ENCODE measurements around the gene IPO8.
"Not testable (repeated sequence)": the region's sequence is repeated elsewhere in the genome, so short reads cannot be mapped to it uniquely, and the experiment has no call there.

The IPO8 gene

DNA sequence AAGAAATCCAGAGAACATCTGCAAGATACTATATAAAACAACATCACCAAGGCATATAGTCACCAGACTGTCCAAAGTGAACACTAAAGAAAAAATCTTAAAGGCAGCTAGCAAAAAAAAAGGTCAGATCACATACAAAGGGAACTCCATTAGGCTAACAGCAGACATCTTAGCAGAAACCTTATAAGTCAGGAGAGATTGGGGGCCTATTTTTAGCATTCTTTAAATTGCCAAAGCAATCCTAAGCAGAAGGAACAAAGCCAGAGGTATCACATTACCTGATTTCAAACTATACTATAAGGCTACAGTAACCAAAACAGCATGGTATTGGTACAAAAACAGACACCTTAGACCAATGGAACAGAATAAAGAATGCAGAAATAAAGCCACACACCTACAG is 92.5 kb downstream of the IPO8 start:
- no peak for DNase-seq (ENCODE audit: low read depth)

DNA sequence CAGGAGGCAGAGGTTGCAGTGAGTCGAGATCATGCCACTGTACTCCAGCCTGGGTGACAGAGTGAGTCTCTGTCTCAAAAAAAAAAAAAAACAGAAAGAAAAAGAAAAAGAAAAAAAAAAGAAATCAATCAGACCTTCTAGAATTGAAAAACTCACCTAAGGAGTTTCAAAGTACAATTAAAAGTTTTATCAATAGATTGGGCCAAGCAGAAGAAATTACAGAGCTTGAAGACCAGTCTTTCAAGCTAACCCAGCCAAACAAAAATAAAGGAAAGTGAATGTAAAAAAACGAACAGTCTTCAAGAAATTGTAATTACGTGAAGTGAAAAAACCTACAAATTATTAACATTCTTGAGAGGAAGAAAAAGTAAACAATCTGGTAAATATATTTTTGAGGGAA is 93.0 kb downstream of the IPO8 start:
- no peak for DNase-seq (ENCODE audit: low read depth)

GRCh38 chr12:30599608-30600007 is 96.1 kb downstream of the IPO8 start:
- no peak for DNase-seq (ENCODE audit: low read depth)

- no peak for DNase-seq (ENCODE audit: low read depth)
Measured at GRCh38 chr12:30598889-30599288, 96.8 kb downstream of the IPO8 start.

DNA sequence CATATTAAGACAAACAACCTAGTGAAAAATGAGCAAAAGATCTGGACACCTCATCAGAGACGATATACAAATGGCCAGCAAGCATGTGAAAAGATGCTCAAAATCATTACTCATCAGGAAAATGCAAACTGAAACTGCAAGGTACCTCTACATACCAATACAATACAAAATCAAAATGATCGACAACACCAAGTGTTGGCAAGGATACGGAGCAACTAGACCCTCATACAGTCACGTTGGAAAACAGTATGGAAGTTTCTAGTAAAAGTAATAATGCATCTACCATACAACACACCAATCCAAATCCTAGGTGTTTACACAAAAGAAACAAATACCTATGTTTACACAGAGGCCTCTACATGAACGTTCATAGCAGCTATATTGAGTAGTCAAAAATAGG is 99.9 kb downstream of the IPO8 start:
- no peak for DNase-seq (ENCODE audit: low read depth)

- no peak for DNase-seq (ENCODE audit: low read depth)
Measured at GRCh38 chr12:30594509-30594908, 101.2 kb downstream of the IPO8 start.

GRCh38 chr12:30588572-30588971 is 107.1 kb downstream of the IPO8 start:
- not testable (repeated sequence) for DNase-seq (ENCODE audit: low read depth)

DNA sequence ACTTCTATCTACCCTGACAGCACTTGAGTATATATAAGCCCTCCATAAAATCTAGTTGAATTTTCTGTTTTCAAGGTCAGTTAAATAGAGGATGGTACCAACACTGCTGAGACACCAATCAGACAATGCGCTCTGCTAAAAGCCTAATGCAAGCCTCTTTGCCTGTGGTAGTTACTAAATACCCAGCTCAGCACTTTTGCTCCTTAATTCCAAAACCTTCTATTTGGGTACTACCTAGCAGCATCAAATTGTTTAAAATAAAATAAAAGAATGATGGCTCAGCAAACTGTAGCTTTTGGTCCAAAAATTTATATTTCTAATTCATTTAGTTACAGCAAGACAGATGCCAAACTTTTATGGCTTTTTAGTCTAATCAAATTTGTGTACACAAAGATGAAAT is 107.9 kb downstream of the IPO8 start:
- DNase-seq (ENCODE audit: low read depth), result no peak

DNA sequence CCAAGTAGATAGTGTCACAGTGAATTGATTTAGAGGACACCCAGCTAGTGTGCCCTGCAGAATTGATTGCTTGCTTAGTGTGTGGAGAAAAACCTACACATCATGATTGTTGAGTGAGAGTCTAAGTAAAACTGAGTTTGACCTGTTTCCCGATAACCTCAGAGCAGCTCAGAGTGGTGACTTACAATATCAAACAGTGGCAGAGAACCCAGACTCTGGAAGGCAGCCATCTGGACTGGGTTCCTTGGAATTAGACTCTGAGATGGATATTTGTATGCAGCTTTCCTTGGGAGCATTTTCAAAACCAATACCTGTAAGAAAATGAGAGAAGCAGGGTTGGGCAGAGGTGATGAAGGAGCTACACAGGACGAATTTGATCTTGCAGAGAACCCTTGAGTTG is 109.8 kb downstream of the IPO8 start:
- no peak for DNase-seq (ENCODE audit: low read depth)

GRCh38 chr12:30582943-30583342 is 112.7 kb downstream of the IPO8 start:
- DNase-seq (ENCODE audit: low read depth), result no peak

GRCh38 chr12:30580344-30580743 is 115.3 kb downstream of the IPO8 start:
- DNase-seq (ENCODE audit: low read depth), result no peak
